HG02763 (cell line): ENCODE data around the gene SLC9A9.

Source experiments
- ATAC-seq: cut with Tn5 transposase; IDR thresholded peaks from one replicate; pipeline ENCODE4 v1.9.1; 2021; ENCODE audit warnings: mild to moderate bottlenecking, moderate library complexity; ENCODE audit not compliant: unreplicated experiment

SLC9A9 gene

DNA sequence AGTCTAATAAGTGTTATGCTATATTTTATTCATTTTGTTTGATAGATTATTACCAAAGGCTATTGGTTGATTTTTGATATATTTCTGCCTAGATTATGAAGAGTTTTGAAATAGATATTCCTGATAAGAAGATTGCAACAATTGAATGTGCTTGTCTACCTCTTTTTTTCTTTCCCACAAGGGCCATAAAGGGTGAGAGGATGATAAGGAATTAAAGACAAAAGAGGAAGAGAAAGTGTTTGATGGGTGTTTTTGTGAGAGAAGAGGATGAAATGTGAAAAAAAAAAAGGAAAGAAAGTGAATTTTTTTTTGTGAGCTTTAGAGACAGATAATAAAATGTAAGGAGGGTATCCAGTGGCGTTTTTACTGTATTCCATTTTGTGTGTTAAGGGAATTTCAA, 484.3 kb downstream of the SLC9A9 start:
- no peak for ATAC-seq

DNA sequence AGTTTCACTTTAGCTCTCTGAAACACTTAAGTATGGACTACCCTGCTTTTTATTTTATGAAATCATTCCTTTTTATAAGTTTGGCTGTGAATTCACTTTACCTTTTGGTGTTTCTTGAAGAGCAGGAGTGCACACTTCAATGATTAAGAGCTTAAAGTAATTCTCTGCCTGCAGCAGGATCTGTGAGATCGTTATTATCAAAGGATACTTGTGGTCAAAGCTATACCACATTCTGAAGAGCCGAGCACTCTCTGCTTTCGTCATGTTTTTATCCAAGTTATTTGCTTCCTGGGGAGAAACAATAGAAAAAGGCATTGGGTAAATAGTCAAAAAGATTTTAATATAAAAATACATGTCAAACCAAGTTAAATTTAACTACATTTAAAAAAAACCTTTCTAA, 485.0 kb downstream of the SLC9A9 start:
- ATAC-seq, result no peak

DNA sequence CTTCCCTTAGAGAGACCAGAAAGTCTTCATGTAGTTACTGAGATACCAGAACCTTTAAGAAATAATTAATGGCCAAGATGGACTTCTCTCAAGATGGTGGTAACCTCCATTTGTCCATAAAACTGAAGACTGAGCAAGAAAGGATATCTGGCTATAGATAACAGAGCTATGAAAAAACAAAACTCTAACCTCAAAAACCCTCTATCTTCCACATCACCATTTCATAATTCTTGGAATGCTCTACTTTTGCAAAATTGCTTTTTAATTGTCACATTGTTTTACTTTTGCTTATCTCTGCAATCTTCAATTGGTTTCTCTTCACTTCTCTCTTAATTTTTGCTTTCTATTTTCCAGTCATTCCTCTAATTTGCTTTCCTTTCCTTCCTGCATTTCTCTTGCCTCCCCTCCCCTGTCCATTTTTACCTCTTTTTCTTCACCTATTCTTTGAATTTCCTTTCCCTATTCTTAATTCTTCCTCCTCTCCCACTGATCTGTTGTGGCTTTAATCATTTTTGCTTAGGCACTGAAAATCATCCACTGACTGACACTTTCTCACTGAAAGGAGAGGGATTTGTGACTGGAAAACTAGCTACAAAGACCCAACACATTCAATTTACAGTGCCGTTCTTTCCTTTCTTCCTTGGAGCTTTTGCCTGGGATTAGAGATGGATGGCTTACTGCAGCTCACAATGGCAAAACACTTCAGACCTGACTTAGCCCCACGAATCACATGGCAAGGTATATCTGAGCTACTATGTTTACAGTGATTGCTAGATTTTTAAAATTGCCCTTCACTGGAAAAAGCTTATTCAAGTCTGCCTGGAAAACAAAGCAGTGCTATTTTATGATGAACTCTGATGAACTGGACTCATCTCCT, 485.9 kb downstream of the SLC9A9 start:
- no peak for ATAC-seq

DNA sequence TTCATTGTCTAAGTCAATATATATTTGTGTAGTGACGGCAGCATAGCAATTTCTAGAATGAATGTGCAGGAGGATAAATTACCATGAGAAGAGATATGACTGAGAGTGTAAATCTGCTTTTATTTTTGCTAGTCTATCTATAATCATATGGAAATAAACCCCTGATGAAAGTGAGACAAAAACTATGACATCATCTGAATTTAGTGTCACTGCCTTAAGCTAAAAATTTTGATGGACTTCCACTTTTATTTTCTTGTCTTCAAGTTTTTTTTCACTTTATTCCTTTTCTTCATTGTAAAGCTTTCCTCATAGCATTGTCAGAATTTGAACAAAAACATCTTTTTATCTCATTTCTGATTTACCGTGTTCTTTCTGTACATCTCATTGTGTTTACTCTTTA, 486.7 kb downstream of the SLC9A9 start:
- ATAC-seq, result no peak

DNA sequence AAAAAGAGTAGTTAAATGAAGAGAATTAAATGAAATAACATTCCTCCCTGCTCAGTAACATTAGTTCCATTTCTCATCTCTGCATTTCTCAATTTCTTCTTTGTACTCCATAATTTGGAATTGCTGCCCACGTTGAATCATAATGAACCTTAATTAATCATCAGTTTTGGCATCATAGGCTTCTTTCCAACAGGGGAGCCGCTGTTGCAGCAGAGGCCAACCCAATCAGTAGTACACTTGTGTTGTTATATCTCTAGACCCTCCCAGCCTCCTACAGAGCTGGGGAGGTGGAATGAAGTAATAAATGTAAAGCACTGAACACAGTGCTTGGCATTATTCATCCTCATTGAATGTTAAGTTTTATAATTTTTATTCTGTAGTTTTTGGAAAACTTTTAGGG, 488.0 kb downstream of the SLC9A9 start:
- ATAC-seq, result no peak

DNA sequence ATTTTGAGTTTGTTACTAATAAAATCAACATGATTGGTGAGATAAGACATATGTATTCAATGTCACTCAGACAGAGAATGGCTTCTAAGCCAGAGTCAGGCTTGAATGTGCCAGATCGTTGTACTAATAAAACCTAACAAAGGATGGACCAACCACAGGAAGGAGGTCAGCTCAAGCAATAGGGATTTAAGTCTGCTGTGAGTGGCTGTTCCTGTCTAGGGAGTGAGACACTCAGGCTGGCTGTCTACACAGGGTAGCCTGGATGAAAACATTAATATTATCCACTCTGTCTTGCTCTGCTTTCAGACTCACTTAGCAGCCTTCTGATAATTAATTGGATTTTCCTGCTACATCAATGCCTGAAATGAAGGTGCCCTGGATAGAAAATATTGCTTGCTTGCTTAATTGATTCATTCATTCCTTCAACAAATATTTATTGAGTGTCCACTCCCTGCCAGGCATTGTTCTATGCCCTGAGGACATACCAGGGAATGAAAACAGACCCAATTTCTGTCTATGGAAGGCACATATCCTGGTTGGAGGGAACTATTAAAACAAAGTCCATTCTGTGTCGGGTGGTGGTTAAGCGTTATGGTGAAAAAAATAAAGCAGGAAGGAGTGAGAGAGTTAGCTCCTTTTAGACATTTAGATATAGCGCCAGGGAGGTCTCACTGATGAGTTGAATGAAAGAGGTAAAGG, 489.3 kb downstream of the SLC9A9 start:
- ATAC-seq, result no peak

DNA sequence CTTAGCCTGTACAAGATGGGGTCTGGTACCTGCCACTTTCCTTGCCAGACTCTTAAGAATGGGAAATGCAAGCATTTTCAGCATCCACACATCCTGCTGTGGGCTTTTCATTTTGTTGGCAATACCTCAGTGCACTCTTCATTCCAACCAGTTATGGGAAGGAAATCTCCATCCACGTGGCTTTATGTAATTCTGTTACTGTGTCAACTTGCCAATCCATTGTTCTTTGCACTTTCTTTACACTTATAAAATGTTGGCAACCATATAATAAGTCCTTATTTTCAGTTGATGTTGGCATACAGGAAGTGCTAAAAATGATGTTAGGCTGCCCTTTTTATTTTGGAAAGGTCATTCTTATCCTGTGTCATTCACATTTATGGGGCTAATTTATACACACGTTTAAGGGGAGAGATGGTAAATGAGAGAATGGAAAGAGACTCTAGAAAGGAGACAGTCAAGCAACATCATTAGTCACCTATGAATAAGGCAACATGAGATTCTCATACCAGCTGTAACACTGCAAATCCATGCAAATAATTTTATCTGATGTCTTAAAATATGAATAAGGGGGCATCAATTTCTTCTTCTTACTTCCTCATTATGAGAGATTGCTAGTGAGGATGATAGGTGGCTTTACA, 490.0 kb downstream of the SLC9A9 start:
- no peak for ATAC-seq

DNA sequence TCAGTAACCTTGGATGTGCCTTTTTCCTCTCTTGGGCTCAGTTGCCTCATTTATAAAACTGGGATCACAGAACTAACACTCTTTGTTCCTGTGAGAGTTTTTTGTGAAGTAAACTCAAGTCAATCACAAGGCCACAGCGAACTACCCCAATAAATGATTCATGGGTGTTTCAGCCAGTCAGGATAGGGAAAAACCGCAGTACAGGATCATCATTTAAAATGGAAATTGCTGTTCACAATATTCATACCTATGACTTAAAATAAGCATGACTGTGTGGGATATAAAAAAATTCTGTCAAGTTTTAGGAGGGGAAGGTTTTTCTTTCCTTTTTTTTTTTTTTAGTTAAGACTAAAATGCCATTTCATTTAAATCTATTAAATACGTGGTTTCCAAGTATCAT, 490.6 kb downstream of the SLC9A9 start:
- no peak for ATAC-seq

DNA sequence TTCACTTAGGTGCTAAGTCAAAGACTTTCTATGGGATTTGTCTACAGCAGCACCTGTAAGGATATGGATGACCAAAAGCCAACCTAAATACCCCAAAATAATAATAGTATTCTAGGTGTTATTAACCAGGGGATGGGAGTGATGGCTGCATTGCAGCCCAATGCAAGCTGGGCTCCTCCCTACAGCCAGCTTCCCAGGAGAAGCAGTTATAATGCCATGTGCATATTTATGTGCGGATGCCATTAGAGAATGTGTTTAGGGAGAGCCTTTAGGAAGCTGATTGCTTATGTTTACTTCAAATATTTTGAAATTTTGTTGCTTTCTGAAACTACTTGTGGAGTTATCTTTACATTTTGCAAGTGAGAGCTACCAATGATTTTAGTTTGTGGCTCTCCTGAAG, 491.4 kb downstream of the SLC9A9 start:
- no peak for ATAC-seq

DNA sequence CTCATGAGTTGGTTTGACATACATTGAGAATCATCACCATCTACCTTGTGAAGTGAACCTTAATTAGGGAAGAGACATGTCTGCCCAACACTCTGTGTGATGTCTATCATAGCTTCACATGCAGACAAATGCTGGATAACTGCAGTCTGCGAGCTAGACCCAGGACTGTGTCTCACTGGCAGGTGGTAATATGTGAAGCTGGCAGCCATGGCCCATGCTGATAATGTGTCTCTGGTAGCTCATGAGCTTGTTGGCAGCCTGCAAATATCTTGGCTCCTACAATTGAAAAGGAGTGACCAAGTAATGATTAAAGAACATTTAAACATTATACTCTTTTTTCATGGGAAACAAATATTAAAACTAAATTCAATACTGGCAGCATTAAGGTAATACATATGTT, 493.9 kb downstream of the SLC9A9 start:
- no peak for ATAC-seq

DNA sequence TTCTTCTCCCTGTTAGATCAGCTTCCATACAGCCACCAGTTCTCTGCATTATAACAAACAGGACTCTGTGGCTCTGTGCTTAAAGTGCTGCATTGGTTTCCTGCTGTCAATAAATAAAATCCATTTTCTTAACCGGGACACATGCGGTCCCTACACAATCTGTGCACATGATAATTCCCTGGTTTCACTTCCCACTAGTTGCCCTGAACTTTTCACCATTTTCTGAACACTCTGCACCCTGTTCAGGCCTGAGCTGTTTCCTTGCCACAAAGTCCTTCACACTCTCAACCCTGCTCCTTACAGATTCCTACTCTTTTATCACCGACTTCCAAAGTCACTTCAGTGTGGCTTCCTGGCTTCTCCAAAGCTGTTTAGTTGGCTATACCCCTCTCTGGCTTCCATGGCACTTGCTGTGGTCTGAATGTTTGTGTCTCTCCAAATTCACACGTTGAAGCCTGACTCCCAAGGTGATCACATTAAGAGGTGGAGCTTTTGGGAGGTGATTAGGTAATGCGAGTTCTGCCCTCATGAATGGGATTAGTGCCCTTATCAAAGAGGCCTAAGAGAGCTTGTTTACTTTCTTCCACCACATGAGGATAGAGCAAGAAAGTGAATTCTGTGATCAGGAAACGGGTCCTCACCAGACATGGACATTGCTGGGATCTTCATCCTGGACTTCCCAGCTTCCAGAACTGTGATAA, 495.3 kb downstream of the SLC9A9 start:
- no peak for ATAC-seq

DNA sequence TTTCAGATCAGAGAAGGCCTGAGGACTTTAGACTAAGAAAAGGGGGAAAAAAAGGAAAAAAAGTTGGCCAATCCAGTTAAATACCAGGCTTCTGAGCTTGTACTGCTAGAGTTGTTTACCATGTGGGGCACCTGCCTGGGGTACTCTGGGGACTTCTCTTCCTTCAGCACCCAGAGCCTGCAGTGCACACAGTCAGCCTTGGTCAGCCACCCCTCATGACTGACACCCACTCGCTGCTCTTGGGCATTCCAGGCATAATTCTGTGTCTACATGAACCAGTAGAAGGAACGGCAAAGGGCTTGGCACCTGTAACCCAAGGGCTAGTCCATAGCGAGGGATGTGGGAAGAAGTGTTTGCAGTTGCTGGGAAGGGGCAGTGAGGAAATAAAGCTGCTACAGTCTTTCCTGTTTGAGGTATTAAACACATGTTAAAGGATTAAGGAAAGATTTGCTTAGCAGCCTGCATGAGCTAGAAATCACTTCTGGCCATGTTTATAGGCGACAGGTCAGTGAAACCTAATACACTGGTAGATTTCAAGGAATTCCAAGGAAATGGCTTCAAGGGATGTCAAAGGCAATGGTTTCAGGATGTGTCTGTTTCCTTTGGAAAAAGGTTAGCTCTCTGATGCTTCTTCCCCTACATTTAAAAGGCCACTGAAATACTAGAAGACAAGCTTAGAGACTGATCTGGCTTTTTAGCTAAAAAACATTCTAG, 496.2 kb downstream of the SLC9A9 start:
- no peak for ATAC-seq

DNA sequence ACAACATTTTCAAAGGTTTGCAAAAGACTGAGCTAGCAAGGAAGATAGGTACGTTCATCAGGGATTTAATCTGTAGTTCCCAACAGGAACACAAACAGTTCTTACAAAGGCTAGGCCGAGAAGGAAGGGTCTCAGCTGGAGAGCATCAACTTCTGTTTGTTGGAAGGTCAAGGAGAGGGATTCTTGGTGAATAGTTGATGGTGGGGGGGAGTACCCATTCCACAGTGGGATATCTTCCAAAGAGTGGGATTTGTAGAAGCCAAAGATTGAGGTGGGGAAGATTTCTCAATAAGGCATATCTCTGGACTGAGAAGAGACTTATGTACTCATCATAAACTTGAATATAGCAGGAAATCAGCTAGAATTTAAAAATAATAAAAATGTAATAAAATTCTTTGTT, 496.9 kb downstream of the SLC9A9 start:
- ATAC-seq, result no peak

DNA sequence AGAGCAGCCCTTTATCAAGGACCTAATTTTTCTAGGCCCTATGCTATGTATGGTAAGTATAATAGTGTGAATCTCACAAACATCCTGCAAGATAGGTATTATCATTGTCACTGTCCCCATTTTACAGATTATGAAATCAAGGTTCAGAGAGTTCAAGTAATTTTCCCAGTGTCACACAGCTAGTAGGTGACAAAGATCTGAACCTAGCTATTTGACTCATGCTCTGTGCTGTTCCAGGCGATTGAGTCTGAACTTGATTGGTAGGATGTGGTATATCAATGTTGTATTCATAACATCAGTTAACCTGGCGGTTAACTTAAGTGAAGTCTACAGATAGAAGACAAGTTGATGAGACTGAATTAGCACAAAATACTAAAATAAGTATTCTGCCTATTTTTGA, 498.8 kb downstream of the SLC9A9 start:
- ATAC-seq, result no peak

DNA sequence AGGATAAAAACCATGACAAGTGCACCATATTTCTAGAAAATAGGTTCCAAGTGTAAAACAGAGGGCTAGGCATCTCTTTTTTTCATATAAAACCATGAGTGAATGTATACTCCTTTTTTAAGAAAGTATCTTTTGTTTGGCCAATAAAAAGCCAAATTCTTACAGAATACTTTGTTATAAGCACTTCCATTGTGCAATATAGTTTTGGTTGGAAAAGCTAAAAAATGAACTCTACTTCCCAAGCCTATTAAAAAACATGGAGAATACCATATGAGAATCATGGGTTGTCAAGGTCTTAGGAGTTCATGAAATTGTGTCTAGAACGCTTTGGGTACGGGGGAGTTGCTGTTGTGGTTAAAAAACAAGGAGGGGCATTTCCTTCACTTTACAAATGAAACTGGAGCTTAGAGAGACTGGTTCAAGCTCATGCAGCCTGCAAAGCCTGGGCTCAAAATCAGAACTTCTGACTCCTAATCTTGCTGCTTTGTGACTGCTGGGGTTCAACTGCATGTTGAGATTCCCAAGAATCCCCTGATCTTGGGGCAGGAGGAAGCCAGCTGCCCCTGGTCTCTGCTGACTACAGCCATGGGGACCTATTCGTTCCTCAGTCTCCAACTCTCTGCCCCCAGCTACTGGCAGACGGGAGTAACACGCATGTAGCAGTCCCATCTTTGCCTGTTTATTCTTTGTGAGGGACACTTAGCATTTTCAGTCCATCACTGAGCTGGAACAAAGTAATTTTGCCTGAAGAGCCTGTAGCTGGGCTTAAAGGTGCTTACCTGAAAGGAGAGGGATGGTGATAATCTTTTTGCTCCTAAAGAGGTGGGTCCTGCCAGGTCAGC, 499.6 kb downstream of the SLC9A9 start:
- ATAC-seq, result no peak

DNA sequence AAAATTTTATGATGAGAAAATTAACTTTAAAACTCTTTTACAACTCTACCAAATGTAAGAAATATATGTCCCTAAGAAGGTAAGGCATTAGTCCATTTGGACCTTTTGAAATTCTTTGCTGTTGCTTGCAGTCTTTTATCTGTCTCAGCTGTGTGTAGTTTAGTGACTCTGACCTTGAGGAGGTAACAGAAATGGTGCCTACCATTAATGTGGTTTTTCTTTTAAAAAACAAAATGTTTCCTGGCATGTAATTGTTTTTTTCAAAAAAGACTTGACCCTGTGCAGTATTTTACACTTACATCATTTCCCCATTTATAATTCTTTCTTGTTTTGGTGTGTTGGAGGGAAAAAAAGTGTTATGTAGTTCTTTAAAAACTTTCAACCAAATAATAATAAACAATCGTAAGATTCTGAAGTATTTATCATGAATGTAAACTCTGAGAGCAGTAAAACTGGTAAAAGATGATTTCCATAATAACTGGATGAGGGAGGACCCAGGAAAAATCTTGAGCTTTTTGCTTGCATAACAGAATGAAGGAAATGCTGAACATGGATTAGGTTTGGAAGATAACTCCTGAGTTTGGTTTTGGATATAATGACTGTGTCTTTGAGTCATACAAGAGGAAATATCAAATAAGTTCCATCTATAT, 503.6 kb downstream of the SLC9A9 start:
- no peak for ATAC-seq

DNA sequence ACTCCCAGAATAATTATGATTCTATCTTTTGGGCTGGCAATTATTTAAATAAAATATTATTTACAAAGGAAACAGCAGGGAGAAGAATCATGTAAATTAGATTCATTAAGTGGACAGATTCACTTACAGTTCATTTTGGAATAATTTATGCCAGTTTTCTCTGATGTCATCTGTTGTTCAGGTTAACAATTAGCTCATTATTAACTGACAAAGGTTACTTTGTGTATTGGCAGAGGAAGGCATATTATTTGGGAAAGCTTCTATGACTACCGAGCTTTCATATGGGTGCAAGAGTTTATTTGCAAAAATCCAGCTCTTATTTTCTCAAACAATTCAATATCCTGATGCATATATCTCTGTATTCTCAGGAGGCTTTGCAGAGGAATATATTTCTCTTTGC, 504.3 kb downstream of the SLC9A9 start:
- no peak for ATAC-seq

DNA sequence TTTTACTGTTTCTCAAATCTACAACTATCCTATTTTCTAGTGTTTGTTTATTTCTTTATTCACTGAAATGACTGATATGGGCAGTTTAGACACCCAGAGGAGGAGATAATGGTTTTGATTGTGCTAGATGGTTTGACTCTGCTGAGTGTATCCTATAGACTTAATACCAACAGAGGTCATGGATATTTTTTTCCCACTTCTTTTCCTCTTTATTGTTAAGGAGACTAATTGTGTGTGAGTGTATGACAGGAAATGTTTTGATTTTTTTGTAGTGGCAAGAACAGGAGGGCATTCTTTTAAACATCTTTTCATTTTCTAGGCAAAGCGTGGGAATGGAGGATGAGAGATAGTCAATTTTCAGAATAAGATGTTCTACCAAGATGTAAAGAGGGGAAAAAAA, 505.2 kb downstream of the SLC9A9 start:
- ATAC-seq, result no peak

DNA sequence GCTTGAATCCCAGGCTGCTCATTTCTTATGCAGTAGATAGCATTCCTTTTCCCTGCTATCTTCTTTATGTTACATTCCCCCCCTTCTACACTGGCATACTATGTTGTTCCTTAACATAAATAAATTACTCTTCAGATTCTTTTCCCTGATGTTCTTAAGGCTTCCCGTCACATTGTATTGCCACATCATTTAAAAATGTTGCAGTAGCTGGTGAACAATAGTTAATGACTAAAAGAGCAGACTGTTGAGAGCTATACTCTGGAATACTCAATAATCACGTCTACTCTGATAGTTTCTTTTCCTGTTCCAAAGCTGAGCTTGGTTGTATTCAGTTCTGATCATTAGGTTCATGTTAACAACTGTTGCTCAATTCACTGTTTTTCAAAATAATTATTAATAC, 508.8 kb downstream of the SLC9A9 start:
- no peak for ATAC-seq
